IMR-90 (cell line): ENCODE results near the gene PLCB3. TPM values are rescaled to one million over a fixed set of nuclear protein-coding genes. Genes with fewer than 3 reads are reported as not detected.

Source experiments
- ATAC-seq: fragments of 200-7000 bp; cut with Tn5 transposase; 2 replicates; pipeline ENCODE4 v1.9.1; 2020; ENCODE audit warnings: low read depth, mild to moderate bottlenecking, moderate library complexity
- BruUV-seq: library from RNA; stranded (reverse); fragments of 400-500 nt; replicated peaks from 2 replicates; lab custom pipeline; 2021; lab: Mats Ljungman, UMichigan
- CTCF ChIA-PET: fragments of 300-600 bp; formaldehyde crosslinking; extraction: SDS; loops from one replicate; lab custom pipeline; 2021; ENCODE audit warnings: antibody characterized with exemption; lab: Yijun Ruan, JAX
- POLR2A ChIA-PET: fragments of 300-600 bp; sonication (Branson Sonifier 250); formaldehyde crosslinking; loops from one replicate; lab custom pipeline; 2022; ENCODE audit warnings: antibody characterized with exemption; ENCODE audit not compliant: unreplicated experiment; lab: Charles Lee
- DNase-seq: peaks from one replicate; pipeline ENCODE4 v3.0.0; 2013
- H2AFZ ChIP-seq: replicated peaks from 2 replicates; pipeline ENCODE3; 2013; ENCODE audit warnings: low read length, mild to moderate bottlenecking; ENCODE audit not compliant: poor library complexity
- H2AK5ac ChIP-seq: 2 replicates; pipeline ENCODE4 v1.6.1; 2013; ENCODE audit warnings: low read depth, low read length, inconsistent platforms
- H2AK9ac ChIP-seq: replicated peaks from 2 replicates; pipeline ENCODE3; 2013; ENCODE audit warnings: mild to moderate bottlenecking, low read depth, low read length, moderate library complexity; ENCODE audit not compliant: poor library complexity
- H2BK120ac ChIP-seq: 2 replicates; pipeline ENCODE4 v1.6.1; 2013; ENCODE audit warnings: low read depth, low read length, inconsistent platforms
- H2BK15ac ChIP-seq: 3 replicates; pipeline ENCODE4 v1.6.1; 2013; ENCODE audit warnings: low read depth, low read length, inconsistent platforms
- H2BK20ac ChIP-seq: 2 replicates; pipeline ENCODE4 v1.6.1; 2013; ENCODE audit warnings: low read depth, mild to moderate bottlenecking, inconsistent platforms, low read length, moderate library complexity
- H2BK5ac ChIP-seq: 2 replicates; pipeline ENCODE4 v1.6.1; 2013; ENCODE audit warnings: mild to moderate bottlenecking, low read depth, low read length, inconsistent platforms; ENCODE audit not compliant: poor library complexity, severe bottlenecking
- H3K14ac ChIP-seq: replicated peaks from 2 replicates; pipeline ENCODE4 v1.6.1; 2013; ENCODE audit warnings: low read depth, low read length, inconsistent platforms
- H3K18ac ChIP-seq: 2 replicates; pipeline ENCODE4 v1.6.1; 2013; ENCODE audit warnings: low read depth, low read length, control low read depth
- H3K23ac ChIP-seq: 2 replicates; pipeline ENCODE4 v1.6.1; 2013; ENCODE audit warnings: low read depth, low read length, inconsistent platforms
- H3K27ac ChIP-seq: 2 replicates; pipeline ENCODE4 v1.5.1; 2013; ENCODE audit warnings: mild to moderate bottlenecking, control low read depth, low read length; ENCODE audit not compliant: insufficient read depth
- H3K27me3 ChIP-seq: 2 replicates; pipeline ENCODE4 v1.6.1; 2013; ENCODE audit warnings: low read length; ENCODE audit not compliant: control insufficient read depth, insufficient read depth
- H3K36me3 ChIP-seq: 2 replicates; pipeline ENCODE4 v1.6.1; 2013; ENCODE audit warnings: low read length, mixed read lengths; ENCODE audit not compliant: control insufficient read depth, insufficient read depth
- H3K4ac ChIP-seq: 2 replicates; pipeline ENCODE4 v1.6.1; 2013; ENCODE audit warnings: low read depth, low read length, inconsistent platforms
- H3K4me1 ChIP-seq: 2 replicates; pipeline ENCODE4 v1.6.1; 2013; ENCODE audit warnings: low read length, mixed read lengths; ENCODE audit not compliant: control insufficient read depth, insufficient read depth
- H3K4me2 ChIP-seq: 2 replicates; pipeline ENCODE4 v1.6.1; 2013; ENCODE audit warnings: low read depth, mild to moderate bottlenecking, control low read depth, low read length, moderate library complexity
- H3K4me3 ChIP-seq: 2 replicates; pipeline ENCODE4 v1.5.1; 2013; ENCODE audit warnings: low read depth, mild to moderate bottlenecking, control low read depth, low read length, moderate library complexity; ENCODE audit not compliant: insufficient read depth
- H3K56ac ChIP-seq: 2 replicates; pipeline ENCODE4 v1.6.1; 2013; ENCODE audit warnings: low read length, inconsistent platforms; ENCODE audit not compliant: insufficient read depth; ENCODE audit errors: extremely low read depth
- H3K79me1 ChIP-seq, 2 experiments: 2 replicates each; pipeline ENCODE4 v1.6.1; 2013; ENCODE audit warnings: low read length in 2 of 2, inconsistent platforms in 1 of 2, low read depth in 1 of 2
- H3K9ac ChIP-seq: 2 replicates; pipeline ENCODE4 v1.6.1; 2013; ENCODE audit warnings: low read depth, low read length, control low read depth
- H3K9me1 ChIP-seq: 2 replicates; pipeline ENCODE4 v1.6.1; 2013; ENCODE audit warnings: low read length, inconsistent platforms; ENCODE audit not compliant: insufficient read depth
- H3K9me3 ChIP-seq: 2 replicates; pipeline ENCODE4 v1.6.1; 2013; ENCODE audit warnings: low read length; ENCODE audit not compliant: control insufficient read depth, insufficient read depth
- H4K20me1 ChIP-seq: 2 replicates; pipeline ENCODE4 v1.6.1; 2013; ENCODE audit warnings: low read length, inconsistent platforms; ENCODE audit not compliant: insufficient read depth
- H4K5ac ChIP-seq: 2 replicates; pipeline ENCODE4 v1.6.1; 2013; ENCODE audit warnings: mild to moderate bottlenecking, low read depth, low read length, control low read depth
- H4K8ac ChIP-seq, 2 experiments: 2 replicates each; pipeline ENCODE4 v1.6.1; 2013; ENCODE audit warnings: low read depth in 2 of 2, low read length in 2 of 2, control low read depth in 1 of 2, inconsistent platforms in 1 of 2
- H4K91ac ChIP-seq: 2 replicates; pipeline ENCODE4 v1.6.1; 2013; ENCODE audit warnings: low read depth, low read length, inconsistent platforms; ENCODE audit not compliant: insufficient read depth
- CEBPB ChIP-seq: IDR thresholded peaks from 2 replicates; pipeline ENCODE4 v1.6.1; 2012; ENCODE audit warnings: low read depth, low read length, improper control_type of control experiment
- CHD1 ChIP-seq: IDR thresholded peaks from 2 replicates; pipeline ENCODE4 v1.6.1; 2012; ENCODE audit warnings: low read depth, low read length, improper control_type of control experiment
- CTCF ChIP-seq: conservative IDR thresholded peaks from 2 replicates; pipeline ENCODE4 v1.5.1; 2012; ENCODE audit warnings: mild to moderate bottlenecking, low read depth, low read length, improper control_type of control experiment
- ELK1 ChIP-seq: fragments of 150-350 bp; IDR thresholded peaks from 2 replicates; pipeline ENCODE4 v1.6.1; 2016; ENCODE audit warnings: low read depth, mild to moderate bottlenecking, low read length, moderate library complexity, borderline replicate concordance
- MAZ ChIP-seq: IDR thresholded peaks from 2 replicates; pipeline ENCODE4 v1.6.1; 2012; ENCODE audit warnings: low read depth, mild to moderate bottlenecking, low read length, improper control_type of control experiment, moderate library complexity, borderline replicate concordance
- NFE2L2 ChIP-seq: fragments of 150-350 bp; IDR thresholded peaks from 2 replicates; pipeline ENCODE4 v1.6.1; 2016; ENCODE audit warnings: low read depth, mild to moderate bottlenecking, low read length
- SMC3 ChIP-seq: fragments of 150-350 bp; IDR thresholded peaks from 2 replicates; pipeline ENCODE4 v1.6.1; 2016; ENCODE audit warnings: low read depth, mild to moderate bottlenecking, antibody characterized with exemption, low read length, moderate library complexity
- WGBS, 2 experiments: methylation state at CpG; one replicate each; pipeline versions ENCODE4 v1.1.5 to v1.1.7; 2013; ENCODE audit warnings: missing lambda C conversion rate in 2 of 2; ENCODE audit not compliant: insufficient read length in 1 of 2; ENCODE audit errors: extremely low coverage in 2 of 2; 5-methylcytosine and 5-hydroxymethylcytosine counted together
- dilution Hi-C: fragments of 300-500 bp; cut with HindIII; formaldehyde crosslinking; loops from one replicate; pipeline ENCODE4 v1.14.3; 2018; ENCODE audit warnings: low sequenced_read_pairs; ENCODE audit not compliant: unreplicated experiment
- in situ Hi-C: fragments of 300-500 bp; cut with MboI; formaldehyde crosslinking; loops from 3 replicates; pipeline ENCODE4 v1.14.3; 2019; ENCODE audit warnings: low sequenced_read_pairs, inconsistent platforms, mixed read lengths
- intact Hi-C: fragments of 100-400 bp; cut with micrococcal nuclease; formaldehyde crosslinking; loops from 2 replicates; pipeline ENCODE4 v1.10.0; 2022
- polyA plus RNA-seq, 3 experiments: library from polyadenylated mRNA; depleted of rRNA; stranded (reverse); fragments of >200 nt; gene quantifications; 2 replicates each; pipeline ENCODE4 v1.2.3, GENCODE V29; 2012; ENCODE audit warnings: low replicate concordance in 1 of 3
- total RNA-seq: library from RNA; depleted of rRNA; stranded (reverse); fragments of >200 nt; gene quantifications from 2 replicates; pipeline ENCODE4 v1.2.3, GENCODE V29; 2012

The PLCB3 gene
- total and polyA plus RNA-seq, 2 of the 4 experiments (the other 2 are of a cell fraction): 23.9 to 24.9 TPM

- Histone ChIP-seq H3K27ac (no peak overlapping the region), H2BK15ac (no peak overlapping the region), H3K18ac (no peak overlapping the region), H3K27me3 (no peaks in the 10 kb centered on the region), H4K5ac (no peak overlapping the region), H2BK120ac (no peak overlapping the region), H3K56ac (no peak overlapping the region), H3K4me2 (no peak overlapping the region), H2AK9ac (peak overlapping the region; percentile 65), H3K4me1 (peaks cover 14% of the 10 kb centered on the region), H3K9ac (no peak overlapping the region), H2AK5ac (no peak overlapping the region), H4K91ac (no peak overlapping the region), H2BK20ac (no peak overlapping the region), H3K4ac (no peak overlapping the region), H3K14ac (no peak overlapping the region), H4K20me1 (no peaks in the 10 kb centered on the region; the same call in 1 of the 2 replicates), H2AFZ (no peak overlapping the region), H3K23ac (no peak overlapping the region), H3K4me3 (no peak overlapping the region), H2BK5ac (no peak overlapping the region), H4K8ac (no peak overlapping the region), H3K79me1 (peaks cover 22 to 47% of the 10 kb centered on the region in 2 experiments; a peak in 3 of 4 replicates), H3K36me3 (peaks cover 5% of the 10 kb centered on the region), H3K9me1 (peaks cover 19% of the 10 kb centered on the region), H3K9me3 (no peaks in the 10 kb centered on the region)
- dilution Hi-C loops (no loop called here), intact Hi-C loops (no loop called here), in situ Hi-C loops (no loop called here)
- TF ChIP-seq CEBPB: no peak
- no peak for TF ChIP-seq MAZ
- TF ChIP-seq ELK1: no peak
- no peak for TF ChIP-seq CTCF
- TF ChIP-seq NFE2L2: no peak
- no peak for TF ChIP-seq SMC3
- no peak for TF ChIP-seq CHD1
- ATAC-seq (no peak), DNase-seq (no peak)
- ChIA-PET CTCF (no interaction called here), POLR2A (interaction anchor here (0.5 kb wide), 1 partner anchor 1452 kb away, joined by 4 read pairs; no protein-coding TSS in a partner anchor)
- TSS peak; percentile 49 for BruUV-seq
- WGBS, 2 experiments: 95% methylated on average over 15 of the region's 17 CpGs; no CpG with 5 or more reads in 1 of the 2 experiments
These were observed 27.0 kb upstream of the PLCB3 start for GRCh38 chr11:64224151-64224890.
